NB4 (cell line): Measurements from ENCODE around the gene ALDH4A1.

ENCODE experiments used
- MYC ChIP-seq: IDR thresholded peaks from 2 replicates; pipeline ENCODE4 v1.6.1; 2011; ENCODE audit warnings: low read depth, low read length
- POLR2A ChIP-seq: IDR thresholded peaks from 2 replicates; pipeline ENCODE4 v1.6.1; 2011; ENCODE audit warnings: mild to moderate bottlenecking; ENCODE audit not compliant: insufficient read length; ENCODE audit errors: extremely low read depth
- TF ChIP-seq, protein P1 (sequence below): IDR thresholded peaks from one replicate; pipeline ENCODE4 v1.5.1; 2012; ENCODE audit warnings: low read depth, low read length

DNA sequence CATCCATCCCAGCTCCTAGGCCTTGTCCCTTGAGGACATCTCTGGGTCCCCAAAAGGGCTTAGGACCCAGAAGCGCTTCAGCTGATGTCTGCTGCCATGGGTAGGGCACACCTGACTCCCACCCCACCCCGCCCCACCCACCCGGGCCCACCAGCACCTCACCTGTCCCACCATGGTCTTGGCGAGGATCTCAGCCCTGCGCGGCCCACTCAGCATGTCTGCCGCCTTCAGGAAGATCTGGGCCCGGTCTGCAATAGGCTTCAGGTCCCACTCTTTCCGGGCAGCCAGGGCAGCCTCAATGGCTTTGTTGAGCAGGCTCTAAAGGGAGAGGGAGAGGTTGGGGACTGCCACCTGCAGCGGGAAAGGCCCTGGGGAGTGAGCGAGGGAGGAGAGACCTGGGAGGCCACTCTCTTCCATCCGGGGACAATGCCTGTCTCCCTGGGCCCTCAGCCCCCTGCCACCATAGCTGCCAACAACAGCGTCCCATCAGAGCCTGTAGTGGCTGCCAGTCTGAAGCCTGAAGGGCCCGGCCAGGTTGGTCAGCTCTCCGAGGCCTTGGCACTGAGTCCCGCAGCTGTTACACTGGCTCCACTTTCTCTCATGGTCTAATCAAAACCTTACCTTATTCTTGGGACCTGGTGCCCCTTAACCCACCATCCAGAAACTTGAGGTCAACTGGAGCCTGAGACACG is 16.9 kb downstream of the ALDH4A1 start:
- TF ChIP-seq MYC (no peak), POLR2A (no peak)
- TF ChIP-seq, protein P1, sequence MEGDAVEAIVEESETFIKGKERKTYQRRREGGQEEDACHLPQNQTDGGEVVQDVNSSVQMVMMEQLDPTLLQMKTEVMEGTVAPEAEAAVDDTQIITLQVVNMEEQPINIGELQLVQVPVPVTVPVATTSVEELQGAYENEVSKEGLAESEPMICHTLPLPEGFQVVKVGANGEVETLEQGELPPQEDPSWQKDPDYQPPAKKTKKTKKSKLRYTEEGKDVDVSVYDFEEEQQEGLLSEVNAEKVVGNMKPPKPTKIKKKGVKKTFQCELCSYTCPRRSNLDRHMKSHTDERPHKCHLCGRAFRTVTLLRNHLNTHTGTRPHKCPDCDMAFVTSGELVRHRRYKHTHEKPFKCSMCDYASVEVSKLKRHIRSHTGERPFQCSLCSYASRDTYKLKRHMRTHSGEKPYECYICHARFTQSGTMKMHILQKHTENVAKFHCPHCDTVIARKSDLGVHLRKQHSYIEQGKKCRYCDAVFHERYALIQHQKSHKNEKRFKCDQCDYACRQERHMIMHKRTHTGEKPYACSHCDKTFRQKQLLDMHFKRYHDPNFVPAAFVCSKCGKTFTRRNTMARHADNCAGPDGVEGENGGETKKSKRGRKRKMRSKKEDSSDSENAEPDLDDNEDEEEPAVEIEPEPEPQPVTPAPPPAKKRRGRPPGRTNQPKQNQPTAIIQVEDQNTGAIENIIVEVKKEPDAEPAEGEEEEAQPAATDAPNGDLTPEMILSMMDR, result no peak
